ENCODE measurements around the gene RNF141. TPM values are rescaled to one million over a fixed set of nuclear protein-coding genes. Genes with fewer than 3 reads are reported as not detected.

Gene RNF141
- total and polyA plus RNA-seq, 10 of the 15 experiments (the other 5 are each of a cell fraction or from before 2014, with no cell fraction given), result 7.6 to 36.8 (median 13.6) TPM

GRCh38 chr11:10487002-10487647 is 53.9 kb downstream of the RNF141 start:
- FAIRE-seq (no peak), DNase-seq (ENCODE audit: low read depth, low spot score) (no peak), ATAC-seq (no peak)
- H3K27me3 ChIP-seq (replicated peaks in 1 of 2; ENCODE audit: control insufficient read depth in 2 of 2, insufficient read depth in 2 of 2, low read length in 1 of 2), result no peaks in the 10 kb centered on the region
- intact Hi-C loops (cut with micrococcal nuclease; ENCODE audit: unreplicated experiment) (no loop called here), in situ Hi-C loops (cut with MboI) (no loop called here)
- no peaks in the 10 kb centered on the region for H4K20me1 ChIP-seq (ENCODE audit: control insufficient read depth, insufficient read depth)
- no peak overlapping the region for H3K9ac ChIP-seq (ENCODE audit: control insufficient read depth, insufficient read depth, low read length)
- H3K27ac ChIP-seq (ENCODE audit: control insufficient read depth, insufficient read depth), result no peak overlapping the region
- no peak overlapping the region for H3K4me2 ChIP-seq (ENCODE audit: control insufficient read depth, insufficient read depth)
- BruUV-seq (replicated peaks), result no TSS peak
- H3K9me3 ChIP-seq (replicated peaks; ENCODE audit: control insufficient read depth, insufficient read depth, low read length), result no peaks in the 10 kb centered on the region; the same call in 2 of the 3 replicates
- 82% methylated on average over 16 of the region's 16 CpGs for WGBS (ENCODE audit: insufficient coverage, insufficient replicate concordance, low lambda C conversion rate, missing lambda C conversion rate)
- H3K79me2 ChIP-seq (ENCODE audit: control insufficient read depth, insufficient read depth, low read length), result no peaks in the 10 kb centered on the region
- ChIA-PET SMC1A (ENCODE audit: uncharacterized antibody, unreplicated experiment) (interaction anchor here (0.7 to 3.5 kb wide), 6 partner anchors 8 to 121 kb away, joined by 3 to 38 read pairs (median 4); partner anchors contain the start of gene AMPD3), POLR2A (no interaction called here), RAD21 (ENCODE audit: unreplicated experiment) (interaction anchor here (1.4 to 4.7 kb wide), 2 partner anchors 30 to 36 kb away, joined by 3 to 63 read pairs; partner anchors contain the start of gene AMPD3), CTCF (interaction anchor here (0.9 kb wide), 1 partner anchor 54 kb away, joined by 4 read pairs; the partner anchor contains the start of gene RNF141)
- no peak overlapping the region for H2AFZ ChIP-seq (ENCODE audit: control insufficient read depth, low read depth, low read length)
- H3K36me3 ChIP-seq (ENCODE audit: control insufficient read depth in 2 of 2, insufficient read depth in 2 of 2, low read length in 1 of 2), result peaks cover 0 to 3% of the 10 kb centered on the region in 2 experiments; a peak in 3 of 4 replicates
- TF ChIP-seq BCL11A (IDR thresholded peaks at IDR 0.05; ENCODE audit: low read depth, low read length) (no peak), MYB (IDR thresholded peaks at IDR 0.05; ENCODE audit: borderline replicate concordance, low read depth, low read length) (no peak), EGR1 (IDR thresholded peaks at IDR 0.05; ENCODE audit: borderline replicate concordance in 1 of 2, low read depth in 2 of 2, low read length in 2 of 2) (no peak), FOXM1 (IDR thresholded peaks at IDR 0.05; ENCODE audit: low read depth, low read length) (no peak), TCF3 (IDR thresholded peaks at IDR 0.05; ENCODE audit: borderline replicate concordance, insufficient read depth, low read depth, low read length) (no peak), CEBPZ (IDR thresholded peaks at IDR 0.05; ENCODE audit: low read depth, low read length) (no peak), SKIL (IDR thresholded peaks at IDR 0.05; ENCODE audit: low read depth, poor library complexity, severe bottlenecking) (no peak), SMARCA5 (IDR thresholded peaks at IDR 0.05) (no peak), RELA (IDR thresholded peaks at IDR 0.05; ENCODE audit: borderline replicate concordance, partially characterized antibody) (no peak), CHD4 (IDR thresholded peaks at IDR 0.05) (no peak), BRCA1 (IDR thresholded peaks at IDR 0.05; ENCODE audit: low read depth, low read length) (no peak), KDM1A (IDR thresholded peaks at IDR 0.05; ENCODE audit: borderline replicate concordance) (no peak), RB1 (IDR thresholded peaks at IDR 0.05; ENCODE audit: borderline replicate concordance) (no peak), NFYA (IDR thresholded peaks at IDR 0.05; ENCODE audit: borderline replicate concordance, low read depth, low read length) (no peak), ZBED1 (IDR thresholded peaks at IDR 0.05; ENCODE audit: borderline replicate concordance) (no peak), E2F8 (IDR thresholded peaks at IDR 0.05; ENCODE audit: low read depth, partially characterized antibody) (no peak)
- peaks cover 14% of the 10 kb centered on the region for H3K4me1 ChIP-seq (ENCODE audit: control insufficient read depth, insufficient read depth, low read length)
- no peak overlapping the region for H3K4me3 ChIP-seq

All from GM12878 (cell line).